K562 (cell line): ENCODE data around the gene BICDL1. TPM values are rescaled to one million over a fixed set of nuclear protein-coding genes. Genes with fewer than 3 reads are reported as not detected.
A peak's percentile ranks its signal among the peaks of the same experiment; 100 is the strongest.

Experiments
- EHMT2 ChIP-seq: fragments of 450-650 bp; IDR thresholded peaks from 2 replicates; pipeline ENCODE4 v1.6.1; 2018; ENCODE audit warnings: antibody characterized with exemption
- FUS ChIP-seq: fragments of 200-400 bp; formaldehyde crosslinking; optimal IDR thresholded peaks from 2 replicates; pipeline ENCODE3; 2017; ENCODE audit warnings: low read depth, low read length
- MGA ChIP-seq: fragments of 450-650 bp; IDR thresholded peaks from 2 replicates; pipeline ENCODE4 v1.6.1; 2016; ENCODE audit warnings: mild to moderate bottlenecking, moderate library complexity
- PCBP1 ChIP-seq: fragments of 200-400 bp; formaldehyde crosslinking; IDR thresholded peaks from 2 replicates; pipeline ENCODE4 v1.6.1; 2018; ENCODE audit warnings: mild to moderate bottlenecking, low read depth, low read length; ENCODE audit not compliant: poor library complexity, severe bottlenecking
- PHB2 ChIP-seq: fragments of 450-650 bp; IDR thresholded peaks from 2 replicates; pipeline ENCODE4 v1.6.1; 2017; ENCODE audit warnings: low read depth
- POLR2AphosphoS5 ChIP-seq: IDR thresholded peaks from 2 replicates; pipeline ENCODE4 v1.6.1; 2011; ENCODE audit warnings: mild to moderate bottlenecking, low read depth, low read length, moderate library complexity; ENCODE audit not compliant: control insufficient read depth, insufficient read depth
- SNRNP70 ChIP-seq: fragments of 200-400 bp; formaldehyde crosslinking; optimal IDR thresholded peaks from 2 replicates; pipeline ENCODE3; 2017; ENCODE audit warnings: low read depth, low read length
- polyA plus RNA-seq, 8 experiments: library from polyadenylated mRNA; depleted of rRNA in 4 of 8; stranded (reverse) in 5 of 8; unstranded in 3 of 8; fragments of >200 nt; fragmentation: Nextera tagmentation in 2 of 8; fragmentation: Illumina TruSeq in 1 of 8; extraction: Ambion mirVana in 2 of 8; extraction: Trizol in 1 of 8; gene quantifications; 2 replicates each; pipeline versions ENCODE4 v1.2.1 to v1.2.3, GENCODE V29; 2011 to 2014; ENCODE audit warnings: inconsistent platforms in 1 of 8, missing spikeins in 1 of 8
- total RNA-seq, 7 experiments: library from RNA; depleted of rRNA in 6 of 7; stranded (reverse); fragments of >200 nt in 6 of 7; fragmentation: Illumina TruSeq in 2 of 7; extraction: Trizol in 2 of 7; gene quantifications; 2 replicates each; pipeline versions ENCODE4 v1.2.1 to v1.2.3, GENCODE V29; 2011 to 2021; ENCODE audit warnings: low replicate concordance in 1 of 7
- TF ChIP-seq, protein P1 (sequence below): fragments of 200-800 bp; sonication (Bioruptor generic); IDR thresholded peaks from 2 replicates; pipeline ENCODE4 v1.6.1; 2017; ENCODE audit warnings: missing genetic modification characterization, missing compliant biosample characterization
- TF ChIP-seq, protein P2 (sequence below): fragments of 450-650 bp; IDR thresholded peaks from 2 replicates; pipeline ENCODE4 v1.6.1; 2017; ENCODE audit warnings: antibody characterized with exemption, mild to moderate bottlenecking

The BICDL1 gene
- total and polyA plus RNA-seq, 9 of the 15 experiments (the other 6 are each of a cell fraction or from before 2014, with no cell fraction given) = 0.06 to 2.0 (median 0.58) TPM

- TF ChIP-seq MGA (no peak), EHMT2 (no peak), PHB2 (no peak), FUS (no peak), PCBP1 (peak; percentile 57), POLR2AphosphoS5 (0 out of 2 replicates have a peak, but pooled peaks have one; percentile 29), SNRNP70 (no peak)
- TF ChIP-seq, protein P1, sequence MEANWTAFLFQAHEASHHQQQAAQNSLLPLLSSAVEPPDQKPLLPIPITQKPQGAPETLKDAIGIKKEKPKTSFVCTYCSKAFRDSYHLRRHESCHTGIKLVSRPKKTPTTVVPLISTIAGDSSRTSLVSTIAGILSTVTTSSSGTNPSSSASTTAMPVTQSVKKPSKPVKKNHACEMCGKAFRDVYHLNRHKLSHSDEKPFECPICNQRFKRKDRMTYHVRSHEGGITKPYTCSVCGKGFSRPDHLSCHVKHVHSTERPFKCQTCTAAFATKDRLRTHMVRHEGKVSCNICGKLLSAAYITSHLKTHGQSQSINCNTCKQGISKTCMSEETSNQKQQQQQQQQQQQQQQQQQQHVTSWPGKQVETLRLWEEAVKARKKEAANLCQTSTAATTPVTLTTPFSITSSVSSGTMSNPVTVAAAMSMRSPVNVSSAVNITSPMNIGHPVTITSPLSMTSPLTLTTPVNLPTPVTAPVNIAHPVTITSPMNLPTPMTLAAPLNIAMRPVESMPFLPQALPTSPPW (CRISPR knock-in tag) = peak; percentile 35; the same call in 1 of the 2 replicates
- TF ChIP-seq, protein P2, sequence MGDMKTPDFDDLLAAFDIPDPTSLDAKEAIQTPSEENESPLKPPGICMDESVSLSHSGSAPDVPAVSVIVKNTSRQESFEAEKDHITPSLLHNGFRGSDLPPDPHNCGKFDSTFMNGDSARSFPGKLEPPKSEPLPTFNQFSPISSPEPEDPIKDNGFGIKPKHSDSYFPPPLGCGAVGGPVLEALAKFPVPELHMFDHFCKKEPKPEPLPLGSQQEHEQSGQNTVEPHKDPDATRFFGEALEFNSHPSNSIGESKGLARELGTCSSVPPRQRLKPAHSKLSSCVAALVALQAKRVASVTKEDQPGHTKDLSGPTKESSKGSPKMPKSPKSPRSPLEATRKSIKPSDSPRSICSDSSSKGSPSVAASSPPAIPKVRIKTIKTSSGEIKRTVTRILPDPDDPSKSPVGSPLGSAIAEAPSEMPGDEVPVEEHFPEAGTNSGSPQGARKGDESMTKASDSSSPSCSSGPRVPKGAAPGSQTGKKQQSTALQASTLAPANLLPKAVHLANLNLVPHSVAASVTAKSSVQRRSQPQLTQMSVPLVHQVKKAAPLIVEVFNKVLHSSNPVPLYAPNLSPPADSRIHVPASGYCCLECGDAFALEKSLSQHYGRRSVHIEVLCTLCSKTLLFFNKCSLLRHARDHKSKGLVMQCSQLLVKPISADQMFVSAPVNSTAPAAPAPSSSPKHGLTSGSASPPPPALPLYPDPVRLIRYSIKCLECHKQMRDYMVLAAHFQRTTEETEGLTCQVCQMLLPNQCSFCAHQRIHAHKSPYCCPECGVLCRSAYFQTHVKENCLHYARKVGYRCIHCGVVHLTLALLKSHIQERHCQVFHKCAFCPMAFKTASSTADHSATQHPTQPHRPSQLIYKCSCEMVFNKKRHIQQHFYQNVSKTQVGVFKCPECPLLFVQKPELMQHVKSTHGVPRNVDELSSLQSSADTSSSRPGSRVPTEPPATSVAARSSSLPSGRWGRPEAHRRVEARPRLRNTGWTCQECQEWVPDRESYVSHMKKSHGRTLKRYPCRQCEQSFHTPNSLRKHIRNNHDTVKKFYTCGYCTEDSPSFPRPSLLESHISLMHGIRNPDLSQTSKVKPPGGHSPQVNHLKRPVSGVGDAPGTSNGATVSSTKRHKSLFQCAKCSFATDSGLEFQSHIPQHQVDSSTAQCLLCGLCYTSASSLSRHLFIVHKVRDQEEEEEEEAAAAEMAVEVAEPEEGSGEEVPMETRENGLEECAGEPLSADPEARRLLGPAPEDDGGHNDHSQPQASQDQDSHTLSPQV = no peak; the same call in none of the 2 replicates
These were observed 98.0 kb downstream of the BICDL1 start (continued) for GRCh38 chr12:120086801-120087621.
